A549 treated with CORT108297 at 1 μM for 4 hours (cell line): ENCODE data around the gene PLEKHG4. TPM values are rescaled to one million over a fixed set of nuclear protein-coding genes. Genes with fewer than 3 reads are reported as not detected.

Experiments used
- total RNA-seq: library from RNA; stranded (reverse); fragments of 200-300 nt; extraction: Qiagen RNA extraction; gene quantifications from 5 replicates; pipeline ENCODE4 v1.2.3, GENCODE V29; 2022

Gene PLEKHG4
- total RNA-seq: 12.3 to 18.7 TPM (median 16.7 TPM) in 5 replicates

DNA sequence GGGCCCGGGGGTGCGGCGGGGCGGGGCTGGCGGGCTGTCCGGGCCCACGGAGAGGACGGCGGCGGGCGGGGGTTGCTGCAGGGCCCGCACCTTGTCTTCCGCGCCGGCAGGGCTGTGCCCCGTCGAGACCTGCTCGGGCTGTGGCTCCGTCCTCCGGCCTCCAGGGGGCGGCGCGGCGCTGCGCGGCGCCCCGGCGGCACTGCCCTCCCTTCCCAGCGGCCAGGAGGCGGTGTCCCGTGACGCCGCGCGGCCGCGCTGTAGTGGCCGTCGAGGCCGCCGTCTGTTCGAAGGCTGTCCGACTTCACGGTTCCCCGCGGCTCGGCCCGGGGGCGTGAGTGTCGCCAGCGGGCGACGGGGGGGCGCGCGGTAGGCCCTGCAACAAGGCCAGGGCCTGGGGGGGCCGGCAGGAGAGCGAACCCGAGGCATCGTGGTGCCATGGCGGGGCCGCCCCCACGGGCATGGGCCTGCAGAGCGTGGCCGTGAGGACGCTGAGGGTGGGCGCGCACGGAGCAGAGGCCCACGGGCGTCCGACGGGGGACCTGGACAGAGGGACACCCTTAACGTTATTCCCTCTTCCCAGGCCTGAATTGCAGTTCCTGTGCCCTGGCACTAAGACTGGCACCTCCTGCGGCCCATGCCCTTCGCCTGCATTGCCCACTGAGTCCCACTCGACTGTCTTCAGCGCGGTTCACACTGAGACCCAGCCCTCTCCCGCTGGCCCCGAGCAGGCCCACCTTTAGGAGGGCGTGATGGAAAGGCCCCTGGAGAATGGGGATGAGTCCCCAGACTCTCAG is at the start of gene PLEKHG4:
TSS of gene PLEKHG4 (plus strand) at position 237 of the 794 bp plus-strand sequence. CDS start at position 750, 513 bp downstream.

GRCh38 chr16:67247192-67248072 is 31.9 kb upstream of the PLEKHG4 start, which contains the start of gene FHOD1:
Gene FHOD1, minus strand, starts transcription at chr16:67247481. Its CDS starts 71 bp downstream, at chr16:67247410.

GRCh38 chr16:67248401-67249177 is 30.7 kb upstream of the PLEKHG4 start, which contains the start of gene SLC9A5:
Gene SLC9A5, plus strand, starts transcription at chr16:67248979. Its CDS starts 36 bp downstream, at chr16:67249015.

GRCh38 chr16:67326472-67327309 is 47.4 kb downstream of the PLEKHG4 start, which contains the start of the genes KCTD19 and LRRC36:
Gene KCTD19, minus strand, starts transcription at chr16:67326741. Its CDS starts 34 bp downstream, at chr16:67326707.
Gene LRRC36, plus strand, starts transcription at chr16:67326815. Its CDS starts 48 bp downstream, at chr16:67326863.

Other genes starting within 250 kb of the PLEKHG4 start
- gene PHAF1, start 169.6 kb upstream of the PLEKHG4 start, total RNA-seq: 23.5 to 25.5 TPM (median 24.7 TPM) in 5 replicates
- gene B3GNT9, start 128.5 kb upstream of the PLEKHG4 start, total RNA-seq: 5.4 to 9.1 TPM (median 8.6 TPM) in 5 replicates
- 14.2 to 21.6 TPM (median 21.1 TPM) in 5 replicates for gene TRADD, start 119.6 kb upstream of the PLEKHG4 start, total RNA-seq
- 5.7 to 11.0 TPM (median 9.2 TPM) in 5 replicates for gene FBXL8, start 119.6 kb upstream of the PLEKHG4 start, total RNA-seq
- gene HSF4, start 114.8 kb upstream of the PLEKHG4 start, total RNA-seq: 8.4 to 20.3 TPM (median 16.7 TPM) in 5 replicates
- 45.8 to 62.3 TPM (median 61.0 TPM) in 5 replicates for gene NOL3, start 109.0 kb upstream of the PLEKHG4 start, total RNA-seq
- 4.3 to 7.2 TPM (median 6.4 TPM) in 5 replicates for gene MATCAP1, start 95.6 kb upstream of the PLEKHG4 start, total RNA-seq
- 0.07 to 0.24 TPM (median 0.07 TPM) in 3 of 5 replicates, not detected in the others for gene EXOC3L1, start 89.4 kb upstream of the PLEKHG4 start, total RNA-seq
- gene E2F4, start 87.4 kb upstream of the PLEKHG4 start, total RNA-seq: 79.5 to 101 TPM (median 99.3 TPM) in 5 replicates
- 0.93 to 1.7 TPM (median 1.3 TPM) in 5 replicates for gene ELMO3, start 80.4 kb upstream of the PLEKHG4 start, total RNA-seq
- 79.6 to 102 TPM (median 96.1 TPM) in 5 replicates for gene TMEM208, start 52.4 kb upstream of the PLEKHG4 start, total RNA-seq
- gene FHOD1, start 32.1 kb upstream of the PLEKHG4 start, total RNA-seq: 38.5 to 60.0 TPM (median 51.3 TPM) in 5 replicates
- 1.3 to 1.8 TPM (median 1.7 TPM) in 5 replicates for gene SLC9A5, start 30.6 kb upstream of the PLEKHG4 start, total RNA-seq
- gene KCTD19, start 47.2 kb downstream of the PLEKHG4 start, total RNA-seq: 0.09 to 0.46 TPM (median 0.21 TPM) in 5 replicates
- gene LRRC36, start 47.3 kb downstream of the PLEKHG4 start, total RNA-seq: 0.09 to 0.23 TPM (median 0.09 TPM) in 3 of 5 replicates, not detected in the others
- gene TPPP3, start 114.0 kb downstream of the PLEKHG4 start, total RNA-seq: 8.5 to 14.6 TPM (median 13.3 TPM) in 5 replicates
- 4.9 to 7.6 TPM (median 7.3 TPM) in 5 replicates for gene ZDHHC1, start 136.9 kb downstream of the PLEKHG4 start, total RNA-seq
- 1.3 to 2.3 TPM (median 2.0 TPM) in 5 replicates for gene HSD11B2, start 151.6 kb downstream of the PLEKHG4 start, total RNA-seq
- 99.2 to 120 TPM (median 116 TPM) in 5 replicates for gene ATP6V0D1, start 201.6 kb downstream of the PLEKHG4 start, total RNA-seq
- gene AGRP, start 204.0 kb downstream of the PLEKHG4 start, total RNA-seq: not detected in 5 replicates
- 39.0 to 48.1 TPM (median 42.2 TPM) in 5 replicates for gene RIPOR1, start 249.3 kb downstream of the PLEKHG4 start, total RNA-seq